Thyroid gland (tissue), 4 donors: ENCODE data around the gene DMAC2L. TPM values are rescaled to one million over a fixed set of nuclear protein-coding genes. Genes with fewer than 3 reads are reported as not detected.
"Not testable (repeated sequence)": the region's sequence is repeated elsewhere in the genome, so short reads cannot be mapped to it uniquely, and the experiment has no call there.

Source experiments
- DNase-seq, 2 donors: peaks; one replicate each; pipeline ENCODE4 v3.0.0-alpha.2; 2019
- H3K27ac ChIP-seq, 3 donors: fragments of 200-600 bp; sonication (generic); 1 replicate in 2 of 3; 2 replicates in 1 of 3; pipeline ENCODE4 v1.5.1; 2016 to 2019; ENCODE audit warnings: mild to moderate bottlenecking in 1 of 3, moderate library complexity in 1 of 3
- H3K27me3 ChIP-seq: fragments of 200-600 bp; sonication (generic); one replicate; pipeline ENCODE4 v1.5.1; 2019
- H3K36me3 ChIP-seq, 2 donors: fragments of 200-600 bp; sonication (generic); one replicate each; pipeline ENCODE4 v1.5.1; 2016 to 2019
- H3K4me1 ChIP-seq, 2 donors: fragments of 200-600 bp; sonication (generic); one replicate each; pipeline ENCODE4 v1.5.1; 2017 to 2019
- H3K4me3 ChIP-seq, 3 donors: fragments of 200-600 bp; sonication (generic); replicated peaks in 1 of 3; 1 replicate in 2 of 3; 2 replicates in 1 of 3; pipeline ENCODE4 v1.5.1; 2016; ENCODE audit warnings: mild to moderate bottlenecking in 1 of 3
- H3K9me3 ChIP-seq: fragments of 200-600 bp; sonication (generic); one replicate; pipeline ENCODE4 v1.5.1; 2017
- POLR2A ChIP-seq, 2 donors: fragments of 450-650 bp; IDR thresholded peaks; one replicate each; pipeline ENCODE4 v1.6.1; 2017; ENCODE audit warnings: antibody characterized with exemption in 2 of 2, mild to moderate bottlenecking in 2 of 2, moderate library complexity in 1 of 2
- WGBS, 2 donors: methylation state at CpG; one replicate each; pipeline ENCODE4 v1.1.5; 2017; 5-methylcytosine and 5-hydroxymethylcytosine counted together
- intact Hi-C: fragments of 100-400 bp; cut with DNase I; formaldehyde crosslinking; loops from one replicate; pipeline ENCODE4 v1.15.1; 2023
- total RNA-seq, 4 donors: library from RNA; depleted of rRNA; stranded (reverse); fragments of >200 nt; gene quantifications; one replicate each; pipeline ENCODE4 v1.2.3, GENCODE V29; 2016
- TF ChIP-seq, protein P1 (sequence below), 6 experiments: fragments of 200-600 bp in 3 of 6; fragments of 450-650 bp in 3 of 6; sonication (generic) in 3 of 6; IDR thresholded peaks; one replicate each; pipeline ENCODE4 v1.5.1; 2016 to 2019; ENCODE audit warnings: antibody characterized with exemption in 6 of 6, mild to moderate bottlenecking in 2 of 6, inconsistent platforms in 1 of 6, moderate library complexity in 1 of 6

The DMAC2L gene
- total RNA-seq, 4 donors from 2014 or later: 15.2 to 44.2 (median 32.8) TPM

- intact Hi-C loops: no loop called here
- Histone ChIP-seq H3K27ac (peak overlapping the region; percentile 75 to 89 (median 81)), H3K9me3 (no peaks in the 10 kb centered on the region), H3K4me1 (peaks cover 7 to 9% of the 10 kb centered on the region in 2 donors), H3K4me3 (peak overlapping the region; percentile 57 to 59 (median 58)), H3K36me3 (no peaks in the 10 kb centered on the region), H3K27me3 (no peaks in the 10 kb centered on the region)
- 1 to 5% methylated on average over 13 to 15 of the region's 18 CpGs for WGBS, 2 donors
- no peak for DNase-seq
- TF ChIP-seq POLR2A (IDR thresholded peaks at IDR 0.05): no peak
- TF ChIP-seq, protein P1, sequence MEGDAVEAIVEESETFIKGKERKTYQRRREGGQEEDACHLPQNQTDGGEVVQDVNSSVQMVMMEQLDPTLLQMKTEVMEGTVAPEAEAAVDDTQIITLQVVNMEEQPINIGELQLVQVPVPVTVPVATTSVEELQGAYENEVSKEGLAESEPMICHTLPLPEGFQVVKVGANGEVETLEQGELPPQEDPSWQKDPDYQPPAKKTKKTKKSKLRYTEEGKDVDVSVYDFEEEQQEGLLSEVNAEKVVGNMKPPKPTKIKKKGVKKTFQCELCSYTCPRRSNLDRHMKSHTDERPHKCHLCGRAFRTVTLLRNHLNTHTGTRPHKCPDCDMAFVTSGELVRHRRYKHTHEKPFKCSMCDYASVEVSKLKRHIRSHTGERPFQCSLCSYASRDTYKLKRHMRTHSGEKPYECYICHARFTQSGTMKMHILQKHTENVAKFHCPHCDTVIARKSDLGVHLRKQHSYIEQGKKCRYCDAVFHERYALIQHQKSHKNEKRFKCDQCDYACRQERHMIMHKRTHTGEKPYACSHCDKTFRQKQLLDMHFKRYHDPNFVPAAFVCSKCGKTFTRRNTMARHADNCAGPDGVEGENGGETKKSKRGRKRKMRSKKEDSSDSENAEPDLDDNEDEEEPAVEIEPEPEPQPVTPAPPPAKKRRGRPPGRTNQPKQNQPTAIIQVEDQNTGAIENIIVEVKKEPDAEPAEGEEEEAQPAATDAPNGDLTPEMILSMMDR (IDR thresholded peaks at IDR 0.05): peak in 4 of 6 experiments; percentile 34 to 70 (median 62)
Measured at GRCh38 chr14:50311337-50311971, 670 bp upstream of the DMAC2L start.

DNA sequence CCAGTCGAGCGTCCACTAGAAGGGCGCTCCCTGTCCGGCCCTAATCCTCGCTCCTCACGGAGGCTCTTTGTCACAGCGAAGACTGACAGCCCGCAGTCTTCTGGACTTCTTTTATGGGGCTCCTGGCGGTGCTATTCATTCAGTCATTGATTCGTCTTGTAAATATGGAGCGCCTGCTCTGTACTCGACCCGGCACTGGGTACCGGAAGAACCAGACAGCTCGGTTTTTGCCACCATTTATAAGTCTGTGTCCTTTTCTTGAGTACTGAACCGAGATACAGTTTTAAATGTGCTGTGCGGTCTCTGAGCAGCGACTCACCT, 570 bp downstream of the DMAC2L start:
- no peak for TF ChIP-seq POLR2A (IDR thresholded peaks at IDR 0.05)
- TF ChIP-seq, protein P1 (IDR thresholded peaks at IDR 0.05): no peak
- Histone ChIP-seq H3K27me3 (no peaks in the 10 kb centered on the region), H3K9me3 (no peaks in the 10 kb centered on the region), H3K27ac (peak overlapping the region; percentile 75 to 89 (median 81)), H3K4me3 (peak overlapping the region; percentile 20 to 59 (median 58)), H3K36me3 (no peaks in the 10 kb centered on the region), H3K4me1 (peaks cover 7 to 9% of the 10 kb centered on the region in 2 donors)
- no peak for DNase-seq
- 1 to 5% methylated on average over 14 to 15 of the region's 18 CpGs for WGBS, 2 donors
- intact Hi-C loops: no loop called here

GRCh38 chr14:50314098-50314497, 2.0 kb downstream of the DMAC2L start:
- H3K27me3 ChIP-seq, H3K4me3 ChIP-seq, DNase-seq, H3K4me1 ChIP-seq, H3K9me3 ChIP-seq, intact Hi-C loops, H3K27ac ChIP-seq, H3K36me3 ChIP-seq: not testable (repeated sequence)
- WGBS, 2 donors: 95 to 99% methylated on average over 3 of the region's 3 CpGs

GRCh38 chr14:50318031-50318626, 6.0 kb downstream of the DMAC2L start:
- H3K36me3 ChIP-seq: no peaks in the 10 kb centered on the region
- no peaks in the 10 kb centered on the region for H3K27me3 ChIP-seq
- no peak overlapping the region for H3K4me3 ChIP-seq
- peaks cover 9 to 13% of the 10 kb centered on the region in 2 donors for H3K4me1 ChIP-seq
- intact Hi-C loops: no loop called here
- DNase-seq: no peak
- 45 to 55% methylated on average over 4 of the region's 4 CpGs for WGBS, 2 donors
- no peak for TF ChIP-seq POLR2A (IDR thresholded peaks at IDR 0.05)
- TF ChIP-seq, protein P1 (IDR thresholded peaks at IDR 0.05): peak; percentile 33 to 71 (median 54)
- H3K27ac ChIP-seq: no peak overlapping the region
- no peaks in the 10 kb centered on the region for H3K9me3 ChIP-seq

DNA sequence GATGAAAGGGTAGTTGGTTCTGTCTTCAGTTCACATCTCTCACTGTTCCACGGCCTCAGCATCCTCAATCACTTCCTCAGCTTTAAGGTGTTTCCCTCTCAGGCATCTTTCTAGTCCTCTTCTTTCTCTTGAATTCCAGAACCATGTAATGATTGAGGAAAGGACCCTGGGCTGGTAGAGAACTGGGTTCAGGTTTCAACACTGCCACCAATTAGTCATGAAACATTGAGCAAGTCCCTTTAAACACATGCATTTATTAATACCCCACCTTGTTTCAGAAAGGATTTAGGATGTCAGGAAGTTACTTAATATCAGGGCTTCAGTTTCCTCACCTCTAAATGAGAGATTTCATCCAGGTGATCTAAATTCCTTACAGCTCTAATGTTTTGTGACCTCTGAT, 7.2 kb downstream of the DMAC2L start:
- no peak for TF ChIP-seq POLR2A (IDR thresholded peaks at IDR 0.05)
- TF ChIP-seq, protein P1 (IDR thresholded peaks at IDR 0.05): no peak

More for the DNA sequence above, 7.2 kb downstream of the DMAC2L start:
- Histone ChIP-seq H3K9me3 (no peaks in the 10 kb centered on the region), H3K27me3 (no peaks in the 10 kb centered on the region), H3K4me1 (peaks cover 5 to 8% of the 10 kb centered on the region in 2 donors), H3K36me3 (peaks cover 0 to under 1% of the 10 kb centered on the region in 2 donors), H3K4me3 (no peak overlapping the region), H3K27ac (peak overlapping the region in 1 of 3 donors; percentile 82)
- intact Hi-C loops: no loop called here
- 83 to 93% methylated on average over 1 of the region's 1 CpG for WGBS, 2 donors
- DNase-seq: no peak
